Stimulated activated CD8-positive, alpha-beta memory T cell treated with anti-CD3 and anti-CD28 coated beads, Interleukin-12 subunit alpha, Interleukin-12 subunit beta, amount 100 ng/mL, for 24 hours (primary cell): ENCODE results near the gene PPM1E.
"Not testable (repeated sequence)": the region's sequence is repeated elsewhere in the genome, so short reads cannot be mapped to it uniquely, and the experiment has no call there.

Experiments used
- DNase-seq: peaks from one replicate; pipeline ENCODE4 v3.0.0-alpha.2; 2020; ENCODE audit errors: extremely low read depth

PPM1E gene

DNA sequence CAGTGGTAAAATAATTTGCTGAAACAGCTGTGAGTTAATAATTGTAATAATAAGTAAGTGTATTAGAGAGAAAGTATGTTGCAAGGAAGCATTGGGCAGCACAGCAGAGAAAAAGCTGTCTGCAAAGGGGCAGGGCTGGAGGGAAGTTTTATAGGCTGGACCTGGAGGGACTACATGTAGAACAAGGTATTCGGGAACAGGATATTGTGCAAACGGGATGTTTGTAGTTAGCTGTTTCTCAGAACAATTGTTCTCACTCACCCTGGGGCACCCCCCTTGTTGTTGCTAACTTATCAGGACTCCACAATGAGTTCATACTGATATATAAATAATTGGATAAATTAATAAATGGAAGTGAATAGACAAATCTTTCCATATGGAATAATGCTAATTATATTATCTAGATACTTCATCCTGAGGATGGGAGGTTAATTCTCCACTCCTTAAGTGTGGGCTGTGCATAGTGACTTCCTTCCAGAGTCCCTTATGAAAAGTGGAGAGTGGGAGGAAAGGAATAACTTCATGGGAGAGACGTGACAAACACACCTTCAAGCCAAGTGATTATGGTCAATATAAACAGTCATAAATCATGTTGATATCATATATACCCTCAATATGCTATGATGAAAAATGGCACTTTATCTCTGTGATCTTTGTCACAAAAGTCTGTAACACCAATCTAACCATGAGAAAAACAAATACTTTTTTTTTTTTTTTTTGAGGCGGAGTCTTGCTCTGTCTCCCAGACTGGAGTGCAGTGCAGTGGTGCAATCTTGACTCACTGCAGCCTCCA lies 85.4 kb downstream of the PPM1E start:
- DNase-seq: no peak

DNA sequence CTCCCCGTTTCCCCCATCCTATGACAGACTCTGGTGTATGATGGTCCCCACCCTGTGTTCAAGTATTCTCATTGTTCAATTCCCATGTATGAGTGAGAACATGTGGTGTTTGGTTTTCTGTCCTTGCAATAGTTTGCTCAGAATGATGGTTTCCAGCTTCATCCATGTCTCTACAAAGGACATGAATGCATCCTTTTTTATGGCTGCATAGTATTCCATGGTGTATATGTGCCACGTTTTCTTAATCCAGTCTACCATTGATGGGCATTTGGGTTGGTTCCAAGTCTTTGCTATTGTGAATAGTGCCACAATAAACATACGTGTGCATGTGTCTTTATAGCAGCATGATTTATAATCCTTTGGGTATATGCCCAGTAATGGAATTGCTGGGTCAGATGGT lies 90.8 kb downstream of the PPM1E start:
- not testable (repeated sequence) for DNase-seq

DNA sequence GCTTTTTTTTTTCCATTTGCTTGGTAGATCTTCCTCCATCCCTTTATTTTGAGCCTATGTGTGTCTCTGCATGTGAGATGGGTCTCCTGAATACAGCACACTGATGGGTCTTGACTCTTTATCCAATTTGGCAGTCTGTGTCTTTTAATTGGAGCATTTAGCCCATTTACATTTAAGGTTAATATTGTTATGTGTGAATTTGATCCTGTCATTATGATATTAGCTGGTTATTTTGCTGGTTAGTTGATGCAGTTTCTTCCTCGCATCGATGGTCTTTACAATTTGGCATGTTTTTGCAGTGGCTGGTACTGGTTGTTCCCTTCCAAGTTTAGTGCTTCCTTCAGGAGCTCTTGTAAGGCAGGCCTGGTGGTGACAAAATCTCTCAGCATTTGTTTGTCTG lies 94.5 kb downstream of the PPM1E start:
- not testable (repeated sequence) for DNase-seq

DNA sequence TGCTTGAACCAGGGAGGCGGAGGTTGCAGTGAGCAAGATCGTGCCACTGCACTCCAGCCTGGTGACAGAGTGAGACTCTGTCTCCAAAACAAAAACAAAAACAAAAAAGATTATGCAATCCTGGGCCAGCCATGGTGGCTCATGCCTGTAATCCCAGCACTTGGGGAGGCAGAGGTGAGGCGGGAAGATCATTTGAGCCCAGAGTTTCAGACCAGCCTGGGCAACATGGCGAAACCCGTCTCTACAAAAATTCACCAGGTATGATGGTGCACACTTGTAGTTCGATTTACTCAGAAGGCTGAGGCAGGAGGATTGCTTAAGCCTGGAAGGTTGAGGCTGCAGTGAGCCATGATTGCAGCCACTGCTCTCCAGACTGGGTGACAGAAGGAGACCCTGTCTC lies 109.6 kb downstream of the PPM1E start:
- DNase-seq: no peak

DNA sequence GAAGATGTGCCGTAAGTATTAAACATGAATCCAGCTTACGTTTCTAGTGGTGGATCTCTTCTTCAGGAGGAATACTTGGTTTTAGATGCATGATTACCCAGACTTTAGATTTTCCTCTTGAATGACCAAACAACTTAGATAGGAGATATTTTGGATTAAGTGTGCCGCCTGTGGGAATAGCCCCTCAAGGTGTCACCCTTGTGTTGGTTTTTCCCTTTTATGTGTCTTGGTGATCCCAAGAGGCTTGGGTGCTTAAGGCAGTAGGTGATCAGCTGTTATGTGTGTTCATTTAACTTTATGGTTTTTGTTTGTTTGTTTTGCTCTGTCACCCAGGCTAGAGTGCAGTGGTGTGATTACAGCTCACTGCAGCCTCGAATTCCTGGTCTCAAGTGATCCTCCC lies 115.1 kb downstream of the PPM1E start:
- DNase-seq: no peak

DNA sequence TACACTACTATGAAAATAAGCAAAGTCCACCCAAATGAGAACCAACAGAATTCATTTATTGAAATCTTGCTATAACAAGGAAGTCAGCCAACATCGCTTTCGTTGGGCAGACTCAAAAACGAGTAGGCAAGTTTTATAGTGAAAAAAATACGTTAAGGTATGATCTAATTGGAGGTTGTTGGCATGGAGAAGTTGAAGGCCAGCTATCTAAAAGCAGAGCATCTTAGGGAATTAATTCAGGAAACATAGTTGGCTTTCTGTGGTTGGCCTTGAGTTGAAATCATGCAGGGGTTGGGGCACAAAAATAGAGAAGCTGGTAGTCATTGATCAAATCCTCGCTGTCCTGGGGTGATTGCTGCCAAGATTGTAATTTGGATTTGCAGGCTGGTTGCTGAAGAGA lies 118.3 kb downstream of the PPM1E start:
- no peak for DNase-seq

DNA sequence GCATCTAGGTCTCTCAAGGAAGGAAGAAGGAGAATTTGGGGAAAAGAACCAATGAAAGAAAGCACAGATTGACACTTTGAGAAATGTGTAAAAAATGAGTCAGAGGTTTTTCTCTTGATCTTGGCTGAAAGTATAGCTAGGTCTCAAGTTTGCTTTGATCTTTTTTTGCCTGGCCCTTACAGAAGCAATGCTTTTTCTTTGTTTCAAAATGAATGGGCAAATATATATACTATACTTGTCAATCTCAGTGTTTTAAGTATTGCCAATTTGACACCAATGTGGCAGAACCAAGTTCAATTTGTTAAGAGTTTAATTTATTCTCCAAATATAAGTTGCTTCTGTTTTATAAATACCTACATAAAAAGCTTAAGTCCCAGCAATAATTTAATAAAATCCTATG lies 119.6 kb downstream of the PPM1E start:
- DNase-seq: no peak

DNA sequence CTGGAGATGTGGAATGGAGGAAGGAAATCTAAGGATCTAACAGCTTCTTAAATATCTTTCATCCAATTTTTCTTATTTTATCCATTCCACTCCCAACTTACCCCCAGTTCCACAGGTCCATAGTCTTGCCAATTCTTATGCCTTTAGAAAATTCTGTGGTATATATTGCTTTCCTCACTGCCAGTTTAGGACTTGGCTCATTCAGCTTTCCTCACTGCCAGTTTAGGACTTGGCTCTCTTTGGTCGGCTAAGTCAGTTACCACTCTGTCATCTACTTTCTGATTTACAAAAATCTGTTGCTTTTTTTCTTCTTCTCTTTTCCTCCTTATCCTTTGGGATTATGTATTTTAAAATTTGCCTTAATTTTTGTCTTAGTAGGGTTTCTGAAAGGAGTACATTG lies 128.5 kb downstream of the PPM1E start:
- no peak for DNase-seq

DNA sequence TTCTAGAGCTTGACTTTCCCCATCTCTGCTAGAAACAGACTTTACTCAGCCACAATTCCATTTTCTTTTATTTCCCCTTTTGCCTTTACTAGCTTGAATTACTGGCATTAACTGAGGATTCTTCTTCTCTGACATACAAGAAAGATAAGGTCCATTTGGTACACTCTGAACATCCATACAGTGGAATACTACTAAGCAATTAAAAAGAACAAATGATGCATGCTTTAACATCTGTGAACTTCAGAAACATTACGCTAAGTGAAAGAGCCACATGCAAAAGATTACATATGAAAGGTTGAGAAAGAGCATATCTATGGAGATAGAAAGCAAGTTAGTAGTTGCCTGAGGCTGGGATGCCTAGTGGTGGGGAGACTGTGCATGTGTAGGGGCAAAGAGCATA lies 130.9 kb downstream of the PPM1E start:
- DNase-seq: no peak

DNA sequence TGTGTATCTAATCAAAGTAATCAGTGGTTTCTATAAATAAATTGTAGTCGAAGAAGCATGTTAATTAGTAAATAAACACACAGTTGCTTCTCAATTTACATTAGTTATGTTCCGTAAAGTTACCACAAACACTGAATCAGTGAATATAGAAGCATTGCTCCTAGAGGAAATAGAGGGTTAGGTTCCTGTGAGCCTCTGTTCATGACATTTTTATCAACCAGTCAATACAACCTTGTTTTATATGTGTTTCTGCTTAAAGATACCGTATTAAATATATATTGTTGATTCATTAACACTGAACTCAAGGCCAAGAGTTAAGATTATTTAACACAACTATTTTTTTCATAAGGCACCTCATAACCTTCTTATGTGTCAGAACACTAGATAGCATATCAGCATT lies 134.3 kb downstream of the PPM1E start:
- no peak for DNase-seq

DNA sequence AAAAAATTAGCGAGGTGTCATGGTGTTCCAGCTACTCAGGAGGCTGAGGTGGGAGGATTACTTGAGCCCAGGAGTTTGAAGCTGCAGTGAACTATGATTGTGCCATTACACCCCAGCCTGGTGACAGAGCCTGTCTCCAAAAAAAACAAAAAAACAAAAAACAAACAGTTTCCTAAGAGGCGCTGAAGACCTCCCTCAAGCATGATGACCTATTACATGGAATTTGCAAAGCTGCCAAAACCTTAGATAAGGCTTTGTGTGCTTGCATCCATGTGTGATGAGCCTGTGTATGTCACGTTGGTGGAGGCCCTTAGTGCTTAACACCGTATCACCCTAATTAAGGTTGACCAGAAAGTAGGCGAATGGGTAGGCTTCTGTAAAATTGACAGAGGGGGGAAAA lies 143.5 kb downstream of the PPM1E start:
- no peak for DNase-seq

DNA sequence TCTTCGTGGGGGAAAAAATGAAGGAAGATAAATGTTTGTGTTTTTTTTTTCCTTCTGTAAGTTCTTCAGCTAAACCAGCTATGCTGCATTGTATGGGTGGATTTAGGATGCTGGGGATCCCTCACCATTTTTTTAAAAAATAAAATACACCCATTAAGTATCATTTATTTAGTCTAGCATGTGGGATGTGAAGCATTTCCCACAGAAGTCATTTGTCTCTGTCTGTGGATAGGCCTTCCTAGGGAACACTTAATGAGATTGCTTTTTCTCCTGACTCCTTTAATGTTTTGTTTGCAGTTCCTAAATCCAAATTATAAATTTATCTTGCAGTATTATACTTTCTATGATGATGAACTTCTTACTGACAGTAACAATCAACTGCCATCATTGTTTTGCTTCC lies 146.7 kb downstream of the PPM1E start:
- no peak for DNase-seq

DNA sequence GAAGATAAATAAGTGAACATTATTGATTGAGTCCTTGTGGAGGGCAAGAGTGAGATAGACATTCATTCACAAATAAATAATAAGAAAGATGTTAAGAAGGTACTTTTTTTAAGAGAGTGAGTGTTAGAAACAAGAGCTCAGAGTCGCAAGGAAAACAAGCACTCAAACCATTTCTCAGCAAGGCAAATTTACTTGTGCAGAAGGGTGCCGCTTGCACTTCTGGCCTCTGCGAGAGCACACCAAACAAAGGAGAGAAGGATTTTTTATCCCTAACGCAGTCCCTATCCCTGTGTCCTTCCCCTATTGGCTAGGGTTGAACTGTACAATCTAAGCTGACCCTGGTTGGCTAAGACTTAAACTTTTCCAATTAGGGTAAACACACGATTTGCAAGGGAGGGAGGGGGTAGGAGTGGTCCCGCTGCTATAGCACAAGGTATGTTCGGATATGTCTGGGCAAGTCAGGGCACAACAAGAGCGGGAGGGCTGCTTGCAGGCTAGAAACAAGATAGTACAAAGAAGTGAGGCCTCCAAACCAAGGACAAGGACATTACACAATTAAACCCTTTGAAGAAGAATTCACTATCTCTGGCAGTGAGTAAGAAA lies 156.2 kb downstream of the PPM1E start:
- no peak for DNase-seq

DNA sequence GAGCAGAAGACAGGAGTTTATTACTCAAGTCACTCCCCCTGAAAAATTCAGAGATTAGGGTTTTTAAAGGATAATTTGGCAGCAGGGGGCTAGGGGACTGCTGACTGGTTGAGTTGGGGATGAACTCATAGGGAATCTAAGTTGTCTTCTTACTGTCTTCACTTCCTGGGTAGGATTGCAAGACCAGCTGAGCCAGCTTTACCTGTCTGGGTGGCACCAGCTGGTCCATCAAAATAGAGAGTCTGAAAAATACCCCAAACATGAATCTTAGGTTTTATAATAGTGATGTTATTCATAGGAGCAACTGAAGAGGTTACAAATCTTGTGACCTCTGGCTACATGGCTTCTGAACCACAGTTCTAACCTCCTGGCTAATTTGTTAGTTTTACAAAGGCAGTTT lies 157.9 kb downstream of the PPM1E start:
- no peak for DNase-seq

DNA sequence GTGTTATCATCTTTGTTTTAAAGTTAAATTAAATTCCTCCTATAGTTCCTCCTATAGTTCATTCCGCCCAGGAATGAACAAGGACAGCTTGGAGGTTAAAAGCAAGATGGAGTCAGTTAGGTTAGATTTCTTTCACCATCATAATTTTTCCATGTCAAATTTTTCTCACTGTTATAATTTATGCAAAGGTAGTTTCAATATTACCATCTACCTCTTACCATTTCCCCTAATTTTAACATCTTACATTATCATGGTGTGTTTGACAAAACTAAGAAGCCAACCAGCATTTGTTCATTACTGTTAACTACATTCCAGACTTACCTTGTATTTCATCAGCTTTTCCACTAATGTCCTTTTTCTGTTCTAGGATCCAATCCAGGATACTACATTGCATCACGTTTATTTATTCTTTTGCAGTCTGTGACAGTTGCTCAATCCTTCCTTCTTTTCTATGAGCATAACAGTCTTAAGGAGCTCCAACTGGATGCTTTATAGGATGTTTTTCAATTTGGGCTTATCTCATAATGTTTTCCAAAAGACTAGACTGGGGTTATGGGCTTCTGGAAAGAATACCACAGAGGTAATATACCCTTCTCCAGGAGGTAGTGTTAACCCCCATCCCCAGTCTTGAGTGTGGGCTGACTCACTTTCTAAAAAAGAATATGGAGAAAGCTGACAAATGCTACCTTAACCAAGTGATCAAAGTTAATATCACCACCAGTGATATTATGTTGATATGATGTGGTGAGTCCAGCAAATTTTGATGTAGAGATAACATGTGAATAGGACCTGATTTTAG lies 158.5 kb downstream of the PPM1E start:
- DNase-seq: no peak

DNA sequence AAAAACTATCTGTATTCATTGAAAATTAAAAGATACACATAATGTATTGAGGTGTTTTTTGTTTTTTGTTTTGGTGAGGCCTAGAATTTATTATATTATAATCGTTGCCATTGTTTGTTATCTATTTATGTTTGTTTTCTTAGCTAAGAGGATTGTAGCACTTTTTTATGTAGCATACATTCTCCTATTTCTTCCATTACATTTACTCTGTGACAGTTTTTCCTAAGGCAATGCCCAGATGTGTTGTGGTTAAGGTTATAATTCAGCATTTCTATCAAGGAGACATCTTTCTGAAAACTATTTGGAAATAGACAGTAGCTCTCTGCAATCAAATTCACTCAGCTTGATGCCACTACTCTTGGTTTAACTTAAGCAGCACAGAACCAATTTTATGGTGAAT lies 161.6 kb downstream of the PPM1E start:
- DNase-seq: no peak

DNA sequence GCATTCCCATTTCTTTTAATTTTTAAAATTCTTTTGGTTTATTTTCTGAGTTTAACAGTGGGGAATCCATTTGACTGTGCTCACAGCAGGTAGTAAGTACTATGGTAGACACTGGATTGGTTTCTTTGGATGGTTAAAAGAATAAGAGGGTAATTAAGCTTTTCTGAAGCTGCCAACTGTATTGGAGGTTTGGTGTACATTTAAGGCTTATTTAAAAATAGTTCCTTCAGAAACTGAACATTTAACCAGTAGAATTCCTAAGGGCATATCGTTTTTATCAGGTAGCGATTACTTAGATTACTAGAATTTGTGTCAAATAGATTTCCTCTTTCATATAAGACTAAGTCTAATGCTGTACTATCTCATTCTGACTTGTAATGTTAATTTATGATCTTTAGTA lies 162.4 kb downstream of the PPM1E start:
- DNase-seq: no peak

DNA sequence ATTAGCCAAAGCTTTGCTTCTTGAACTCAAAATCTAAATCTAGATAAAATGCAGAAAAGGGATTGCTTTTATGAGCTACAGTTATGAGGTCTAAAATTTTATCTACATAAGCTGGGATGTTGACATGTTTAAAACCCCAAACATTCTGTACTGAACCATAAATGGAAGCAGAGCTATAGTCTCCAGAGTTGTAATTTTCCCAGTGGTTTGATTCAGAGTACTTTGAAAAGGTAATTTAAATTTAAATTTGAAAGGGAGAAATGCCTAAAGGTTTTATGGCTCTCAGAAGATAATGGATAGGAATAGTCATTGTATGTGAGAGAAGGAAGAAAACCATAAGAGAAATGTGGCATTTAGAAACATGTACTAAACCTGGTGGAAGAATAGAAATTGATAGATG lies 163.2 kb downstream of the PPM1E start:
- no peak for DNase-seq

DNA sequence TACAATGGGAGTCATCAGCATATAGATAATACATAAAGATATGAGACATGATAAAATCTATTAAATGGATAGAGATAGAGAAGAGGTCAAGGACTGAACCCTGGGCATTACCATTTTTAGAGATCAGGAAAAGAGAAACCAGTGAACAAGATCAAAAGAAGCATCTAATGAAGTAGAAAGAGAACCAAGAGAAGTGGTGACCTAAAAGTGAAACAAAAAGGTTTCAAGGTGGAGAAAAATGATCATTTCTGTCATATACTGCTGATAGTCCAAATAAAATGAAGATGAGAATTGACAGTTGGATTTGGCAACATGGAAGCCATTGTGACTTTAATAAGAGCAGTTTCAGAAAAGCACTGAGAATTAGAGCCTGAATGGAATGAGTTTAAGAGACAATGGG lies 165.1 kb downstream of the PPM1E start:
- DNase-seq: no peak

DNA sequence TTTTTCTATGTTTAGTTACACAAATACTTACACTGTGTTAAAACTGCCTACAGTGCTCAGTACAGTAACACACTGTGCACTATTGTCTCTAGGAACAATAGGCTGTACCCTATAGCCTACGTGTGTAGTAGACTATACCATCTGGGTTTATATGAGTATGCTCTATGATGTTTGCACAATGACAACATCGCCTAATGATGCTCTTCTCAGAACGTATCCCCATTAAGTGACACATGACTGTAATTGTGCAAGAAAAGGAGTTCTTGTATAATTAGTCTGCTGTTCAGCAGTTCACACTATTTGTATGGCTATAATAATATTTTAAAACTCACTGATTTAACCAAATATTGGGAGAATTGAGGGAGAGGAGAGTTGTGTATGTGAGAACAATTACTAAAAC lies 177.3 kb downstream of the PPM1E start:
- DNase-seq: no peak

DNA sequence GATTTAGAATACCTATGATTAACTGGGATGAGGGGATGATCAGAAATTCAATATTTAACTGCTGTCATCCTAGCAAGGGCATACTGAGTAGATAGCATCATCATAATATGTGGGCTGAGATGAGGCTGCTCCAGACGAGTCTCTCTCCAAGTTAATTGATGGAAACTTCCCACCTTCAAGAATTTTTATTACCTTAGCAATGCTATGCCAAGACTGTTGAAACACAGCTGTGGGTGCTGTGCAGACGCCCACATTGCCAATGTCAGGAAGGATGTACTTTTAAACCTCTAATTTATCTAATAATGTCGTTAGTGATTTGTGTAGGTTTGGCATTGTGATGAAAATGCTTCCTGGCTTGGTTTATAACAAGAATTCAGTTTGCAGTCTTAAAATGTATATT lies 180.6 kb downstream of the PPM1E start:
- DNase-seq: no peak

DNA sequence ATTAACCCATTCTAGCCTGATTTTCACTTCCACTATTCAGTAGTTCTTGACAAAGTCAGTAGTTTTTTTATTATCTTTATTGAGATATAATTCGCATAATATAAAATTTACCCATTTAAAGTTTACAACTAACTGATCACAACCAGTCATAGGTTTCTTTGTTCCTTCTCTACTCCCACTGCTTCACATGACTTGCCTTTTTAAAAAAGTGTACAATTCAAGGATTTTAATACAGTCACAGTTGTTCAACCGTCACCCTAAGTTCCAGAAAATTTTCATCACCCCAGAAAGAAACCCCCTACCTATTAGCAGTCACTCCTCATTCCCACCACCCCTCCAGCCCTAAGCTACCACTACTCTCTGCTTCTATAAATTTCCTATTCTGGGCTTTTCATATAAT lies 188.5 kb downstream of the PPM1E start:
- no peak for DNase-seq

DNA sequence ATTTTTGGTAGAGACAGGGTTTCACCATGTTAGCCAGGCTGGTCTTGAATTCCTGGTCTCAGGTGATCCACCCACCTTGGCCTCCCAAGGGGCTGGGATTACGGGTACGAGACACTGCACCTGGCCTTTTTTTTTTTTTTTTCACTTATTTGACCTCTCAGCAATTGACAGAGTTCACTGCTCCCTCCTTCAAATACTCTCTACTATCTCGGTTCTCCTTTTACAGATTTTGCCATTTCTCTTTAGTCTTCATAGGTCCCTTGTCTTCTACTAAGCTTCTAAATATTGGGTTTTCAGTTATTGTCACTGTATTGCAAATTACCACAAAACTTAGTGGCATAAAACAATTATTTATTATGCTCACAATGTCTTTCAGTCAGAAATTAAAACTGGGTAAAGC lies 191.8 kb downstream of the PPM1E start:
- DNase-seq: no peak
